ENCODE measurements around the gene CFAP97D1. TPM values are rescaled to one million over a fixed set of nuclear protein-coding genes. Genes with fewer than 3 reads are reported as not detected.

The CFAP97D1 gene
- total and polyA plus RNA-seq, 2 experiments from 2014 or later, result 0.07 to 0.10 TPM

DNA sequence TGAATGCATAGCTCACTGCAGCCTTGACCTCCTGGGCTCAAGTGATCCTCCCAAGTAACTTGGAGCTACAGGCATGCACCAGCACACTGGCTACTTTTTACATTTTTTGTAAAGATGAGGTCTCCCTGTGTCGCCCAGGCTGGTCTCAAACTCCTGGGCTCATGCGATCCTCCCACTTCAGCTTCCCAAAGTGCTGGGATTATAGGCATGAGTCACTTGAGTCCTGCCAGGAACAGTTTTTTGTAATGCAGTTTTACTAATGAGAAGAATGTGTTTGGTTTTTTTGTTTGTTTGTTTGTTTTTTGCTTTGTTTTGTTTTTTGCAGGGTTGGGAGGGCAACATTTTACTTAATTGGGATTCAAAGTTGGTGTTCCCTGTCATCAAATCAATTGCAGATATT, 43.8 kb upstream of the CFAP97D1 start (continued):
- TF ChIP-seq, protein P1, sequence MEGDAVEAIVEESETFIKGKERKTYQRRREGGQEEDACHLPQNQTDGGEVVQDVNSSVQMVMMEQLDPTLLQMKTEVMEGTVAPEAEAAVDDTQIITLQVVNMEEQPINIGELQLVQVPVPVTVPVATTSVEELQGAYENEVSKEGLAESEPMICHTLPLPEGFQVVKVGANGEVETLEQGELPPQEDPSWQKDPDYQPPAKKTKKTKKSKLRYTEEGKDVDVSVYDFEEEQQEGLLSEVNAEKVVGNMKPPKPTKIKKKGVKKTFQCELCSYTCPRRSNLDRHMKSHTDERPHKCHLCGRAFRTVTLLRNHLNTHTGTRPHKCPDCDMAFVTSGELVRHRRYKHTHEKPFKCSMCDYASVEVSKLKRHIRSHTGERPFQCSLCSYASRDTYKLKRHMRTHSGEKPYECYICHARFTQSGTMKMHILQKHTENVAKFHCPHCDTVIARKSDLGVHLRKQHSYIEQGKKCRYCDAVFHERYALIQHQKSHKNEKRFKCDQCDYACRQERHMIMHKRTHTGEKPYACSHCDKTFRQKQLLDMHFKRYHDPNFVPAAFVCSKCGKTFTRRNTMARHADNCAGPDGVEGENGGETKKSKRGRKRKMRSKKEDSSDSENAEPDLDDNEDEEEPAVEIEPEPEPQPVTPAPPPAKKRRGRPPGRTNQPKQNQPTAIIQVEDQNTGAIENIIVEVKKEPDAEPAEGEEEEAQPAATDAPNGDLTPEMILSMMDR (conservative IDR thresholded peaks at IDR 0.05; ENCODE audit: low read depth in 2 of 2), result no peak
- TF ChIP-seq CREB1 (CRISPR knock-in tag; IDR thresholded peaks at IDR 0.05; ENCODE audit: low read depth) (no peak), POLR2AphosphoS5 (IDR thresholded peaks at IDR 0.05; ENCODE audit: low read depth) (no peak), ZNF331 (CRISPR knock-in tag; IDR thresholded peaks at IDR 0.05; ENCODE audit: low read depth) (no peak), EZH2 (IDR thresholded peaks at IDR 0.05; ENCODE audit: low read depth, unreplicated experiment) (no peak), ZNF114 (CRISPR knock-in tag; IDR thresholded peaks at IDR 0.05) (no peak)
- TF ChIP-seq, protein P2, sequence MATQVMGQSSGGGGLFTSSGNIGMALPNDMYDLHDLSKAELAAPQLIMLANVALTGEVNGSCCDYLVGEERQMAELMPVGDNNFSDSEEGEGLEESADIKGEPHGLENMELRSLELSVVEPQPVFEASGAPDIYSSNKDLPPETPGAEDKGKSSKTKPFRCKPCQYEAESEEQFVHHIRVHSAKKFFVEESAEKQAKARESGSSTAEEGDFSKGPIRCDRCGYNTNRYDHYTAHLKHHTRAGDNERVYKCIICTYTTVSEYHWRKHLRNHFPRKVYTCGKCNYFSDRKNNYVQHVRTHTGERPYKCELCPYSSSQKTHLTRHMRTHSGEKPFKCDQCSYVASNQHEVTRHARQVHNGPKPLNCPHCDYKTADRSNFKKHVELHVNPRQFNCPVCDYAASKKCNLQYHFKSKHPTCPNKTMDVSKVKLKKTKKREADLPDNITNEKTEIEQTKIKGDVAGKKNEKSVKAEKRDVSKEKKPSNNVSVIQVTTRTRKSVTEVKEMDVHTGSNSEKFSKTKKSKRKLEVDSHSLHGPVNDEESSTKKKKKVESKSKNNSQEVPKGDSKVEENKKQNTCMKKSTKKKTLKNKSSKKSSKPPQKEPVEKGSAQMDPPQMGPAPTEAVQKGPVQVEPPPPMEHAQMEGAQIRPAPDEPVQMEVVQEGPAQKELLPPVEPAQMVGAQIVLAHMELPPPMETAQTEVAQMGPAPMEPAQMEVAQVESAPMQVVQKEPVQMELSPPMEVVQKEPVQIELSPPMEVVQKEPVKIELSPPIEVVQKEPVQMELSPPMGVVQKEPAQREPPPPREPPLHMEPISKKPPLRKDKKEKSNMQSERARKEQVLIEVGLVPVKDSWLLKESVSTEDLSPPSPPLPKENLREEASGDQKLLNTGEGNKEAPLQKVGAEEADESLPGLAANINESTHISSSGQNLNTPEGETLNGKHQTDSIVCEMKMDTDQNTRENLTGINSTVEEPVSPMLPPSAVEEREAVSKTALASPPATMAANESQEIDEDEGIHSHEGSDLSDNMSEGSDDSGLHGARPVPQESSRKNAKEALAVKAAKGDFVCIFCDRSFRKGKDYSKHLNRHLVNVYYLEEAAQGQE (IDR thresholded peaks at IDR 0.05; ENCODE audit: unreplicated experiment), result no peak
- TF ChIP-seq, protein P3, sequence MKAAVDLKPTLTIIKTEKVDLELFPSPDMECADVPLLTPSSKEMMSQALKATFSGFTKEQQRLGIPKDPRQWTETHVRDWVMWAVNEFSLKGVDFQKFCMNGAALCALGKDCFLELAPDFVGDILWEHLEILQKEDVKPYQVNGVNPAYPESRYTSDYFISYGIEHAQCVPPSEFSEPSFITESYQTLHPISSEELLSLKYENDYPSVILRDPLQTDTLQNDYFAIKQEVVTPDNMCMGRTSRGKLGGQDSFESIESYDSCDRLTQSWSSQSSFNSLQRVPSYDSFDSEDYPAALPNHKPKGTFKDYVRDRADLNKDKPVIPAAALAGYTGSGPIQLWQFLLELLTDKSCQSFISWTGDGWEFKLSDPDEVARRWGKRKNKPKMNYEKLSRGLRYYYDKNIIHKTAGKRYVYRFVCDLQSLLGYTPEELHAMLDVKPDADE (IDR thresholded peaks at IDR 0.05), result no peak

DNA sequence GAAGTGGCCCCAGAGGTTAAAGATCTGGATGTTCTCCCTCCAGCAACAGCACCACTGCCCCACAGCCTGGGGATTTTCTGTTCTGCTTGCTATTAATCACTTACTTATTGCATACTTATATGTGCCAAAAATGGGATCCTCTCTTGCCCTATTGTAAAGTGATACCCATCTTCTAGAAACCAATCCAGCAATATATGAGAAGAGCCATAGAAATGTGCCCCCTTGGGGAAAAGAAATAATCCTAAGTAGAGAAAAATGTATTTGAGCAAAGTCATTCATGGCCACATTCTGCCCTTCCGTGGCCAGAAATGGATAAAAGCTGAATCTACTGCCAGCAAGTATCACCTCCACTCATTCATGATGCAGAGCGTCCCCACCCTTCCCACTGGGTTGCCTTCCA, 42.5 kb upstream of the CFAP97D1 start:
- Histone ChIP-seq H3K4me3 (no peak overlapping the region), H3K4me2 (no peak overlapping the region), H3K36me3 (ENCODE audit: insufficient read depth) (no peaks in the 10 kb centered on the region), H3K4me1 (ENCODE audit: insufficient read depth) (peaks cover 13% of the 10 kb centered on the region; the same call in 1 of the 2 replicates), H4K20me1 (replicated peaks; ENCODE audit: insufficient read depth) (no peaks in the 10 kb centered on the region), H3K9me2 (ENCODE audit: insufficient read depth) (no peaks in the 10 kb centered on the region), H2AFZ (0 out of 2 replicates have a peak overlapping the region, but pooled peaks have one; percentile 78), H3K27ac (ENCODE audit: low read depth) (no peak overlapping the region), H3F3A (replicated peaks; ENCODE audit: low read depth) (no peaks in the 10 kb centered on the region), H3K79me2 (replicated peaks; ENCODE audit: insufficient read depth) (no peaks in the 10 kb centered on the region), H3K27me3 (ENCODE audit: insufficient read depth) (no peaks in the 10 kb centered on the region)
- peaks cover 21% of the 10 kb centered on the region for H3K9me3 Mint-ChIP-seq
- H3K4me1 Mint-ChIP-seq, result peaks cover 10% of the 10 kb centered on the region; the same call in 2 of the 3 replicates
- no peak for ATAC-seq
- DNase-seq (ENCODE audit: low spot score), result no peak
- peaks cover 5% of the 10 kb centered on the region for H3K27me3 Mint-ChIP-seq (ENCODE audit: insufficient read depth, low read depth, poor library complexity)
- no peak overlapping the region for H3K27ac Mint-ChIP-seq
- H3K36me3 Mint-ChIP-seq (ENCODE audit: low read depth), result peaks cover 11% of the 10 kb centered on the region
- H3K4me3 Mint-ChIP-seq, result no peak overlapping the region
- TF ChIP-seq EZH2phosphoT487 (IDR thresholded peaks at IDR 0.05; ENCODE audit: unreplicated experiment) (no peak), NANOG (IDR thresholded peaks at IDR 0.05; ENCODE audit: borderline replicate concordance) (no peak), POLR2AphosphoS5 (IDR thresholded peaks at IDR 0.05; ENCODE audit: low read depth) (no peak)
- TF ChIP-seq, protein P4, sequence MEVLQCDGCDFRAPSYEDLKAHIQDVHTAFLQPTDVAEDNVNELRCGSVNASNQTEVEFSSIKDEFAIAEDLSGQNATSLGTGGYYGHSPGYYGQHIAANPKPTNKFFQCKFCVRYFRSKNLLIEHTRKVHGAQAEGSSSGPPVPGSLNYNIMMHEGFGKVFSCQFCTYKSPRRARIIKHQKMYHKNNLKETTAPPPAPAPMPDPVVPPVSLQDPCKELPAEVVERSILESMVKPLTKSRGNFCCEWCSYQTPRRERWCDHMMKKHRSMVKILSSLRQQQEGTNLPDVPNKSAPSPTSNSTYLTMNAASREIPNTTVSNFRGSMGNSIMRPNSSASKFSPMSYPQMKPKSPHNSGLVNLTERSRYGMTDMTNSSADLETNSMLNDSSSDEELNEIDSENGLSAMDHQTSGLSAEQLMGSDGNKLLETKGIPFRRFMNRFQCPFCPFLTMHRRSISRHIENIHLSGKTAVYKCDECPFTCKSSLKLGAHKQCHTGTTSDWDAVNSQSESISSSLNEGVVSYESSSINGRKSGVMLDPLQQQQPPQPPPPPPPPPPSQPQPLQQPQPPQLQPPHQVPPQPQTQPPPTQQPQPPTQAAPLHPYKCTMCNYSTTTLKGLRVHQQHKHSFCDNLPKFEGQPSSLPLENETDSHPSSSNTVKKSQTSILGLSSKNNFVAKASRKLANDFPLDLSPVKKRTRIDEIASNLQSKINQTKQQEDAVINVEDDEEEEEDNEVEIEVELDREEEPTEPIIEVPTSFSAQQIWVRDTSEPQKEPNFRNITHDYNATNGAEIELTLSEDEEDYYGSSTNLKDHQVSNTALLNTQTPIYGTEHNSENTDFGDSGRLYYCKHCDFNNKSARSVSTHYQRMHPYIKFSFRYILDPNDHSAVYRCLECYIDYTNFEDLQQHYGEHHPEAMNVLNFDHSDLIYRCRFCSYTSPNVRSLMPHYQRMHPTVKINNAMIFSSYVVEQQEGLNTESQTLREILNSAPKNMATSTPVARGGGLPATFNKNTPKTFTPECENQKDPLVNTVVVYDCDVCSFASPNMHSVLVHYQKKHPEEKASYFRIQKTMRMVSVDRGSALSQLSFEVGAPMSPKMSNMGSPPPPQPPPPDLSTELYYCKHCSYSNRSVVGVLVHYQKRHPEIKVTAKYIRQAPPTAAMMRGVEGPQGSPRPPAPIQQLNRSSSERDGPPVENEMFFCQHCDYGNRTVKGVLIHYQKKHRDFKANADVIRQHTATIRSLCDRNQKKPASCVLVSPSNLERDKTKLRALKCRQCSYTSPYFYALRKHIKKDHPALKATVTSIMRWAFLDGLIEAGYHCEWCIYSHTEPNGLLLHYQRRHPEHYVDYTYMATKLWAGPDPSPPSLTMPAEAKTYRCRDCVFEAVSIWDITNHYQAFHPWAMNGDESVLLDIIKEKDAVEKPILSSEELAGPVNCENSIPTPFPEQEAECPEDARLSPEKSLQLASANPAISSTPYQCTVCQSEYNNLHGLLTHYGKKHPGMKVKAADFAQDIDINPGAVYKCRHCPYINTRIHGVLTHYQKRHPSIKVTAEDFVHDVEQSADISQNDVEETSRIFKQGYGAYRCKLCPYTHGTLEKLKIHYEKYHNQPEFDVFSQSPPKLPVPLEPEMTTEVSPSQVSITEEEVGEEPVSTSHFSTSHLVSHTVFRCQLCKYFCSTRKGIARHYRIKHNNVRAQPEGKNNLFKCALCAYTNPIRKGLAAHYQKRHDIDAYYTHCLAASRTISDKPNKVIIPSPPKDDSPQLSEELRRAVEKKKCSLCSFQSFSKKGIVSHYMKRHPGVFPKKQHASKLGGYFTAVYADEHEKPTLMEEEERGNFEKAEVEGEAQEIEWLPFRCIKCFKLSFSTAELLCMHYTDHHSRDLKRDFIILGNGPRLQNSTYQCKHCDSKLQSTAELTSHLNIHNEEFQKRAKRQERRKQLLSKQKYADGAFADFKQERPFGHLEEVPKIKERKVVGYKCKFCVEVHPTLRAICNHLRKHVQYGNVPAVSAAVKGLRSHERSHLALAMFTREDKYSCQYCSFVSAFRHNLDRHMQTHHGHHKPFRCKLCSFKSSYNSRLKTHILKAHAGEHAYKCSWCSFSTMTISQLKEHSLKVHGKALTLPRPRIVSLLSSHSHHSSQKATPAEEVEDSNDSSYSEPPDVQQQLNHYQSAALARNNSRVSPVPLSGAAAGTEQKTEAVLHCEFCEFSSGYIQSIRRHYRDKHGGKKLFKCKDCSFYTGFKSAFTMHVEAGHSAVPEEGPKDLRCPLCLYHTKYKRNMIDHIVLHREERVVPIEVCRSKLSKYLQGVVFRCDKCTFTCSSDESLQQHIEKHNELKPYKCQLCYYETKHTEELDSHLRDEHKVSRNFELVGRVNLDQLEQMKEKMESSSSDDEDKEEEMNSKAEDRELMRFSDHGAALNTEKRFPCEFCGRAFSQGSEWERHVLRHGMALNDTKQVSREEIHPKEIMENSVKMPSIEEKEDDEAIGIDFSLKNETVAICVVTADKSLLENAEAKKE (CRISPR knock-in tag; IDR thresholded peaks at IDR 0.05), result no peak

Measured in GM23338 (cell line).